HCT116 (cell line): ENCODE results near the gene MLXIPL. TPM values are rescaled to one million over a fixed set of nuclear protein-coding genes. Genes with fewer than 3 reads are reported as not detected.
A peak's percentile ranks its signal among the peaks of the same experiment; 100 is the strongest.

Source experiments
- ATAC-seq: fragments of 200-7000 bp; cut with Tn5 transposase; 2 replicates; pipeline ENCODE4 v1.9.1; 2020; ENCODE audit warnings: mild to moderate bottlenecking, moderate library complexity
- BruUV-seq: library from RNA; stranded (reverse); fragments of 400-500 nt; replicated peaks from 2 replicates; lab custom pipeline; 2021; lab: Mats Ljungman, UMichigan
- CTCF ChIA-PET: fragments of 300-600 bp; sonication (Branson Sonifier 250); formaldehyde crosslinking; loops from one replicate; lab custom pipeline; 2021; ENCODE audit warnings: antibody characterized with exemption; lab: Charles Lee
- POLR2A ChIA-PET: fragments of 300-600, 350-600 bp; sonication (Branson Sonifier 250); formaldehyde crosslinking; loops from one replicate; lab custom pipeline; 2021; ENCODE audit warnings: antibody characterized with exemption; lab: Charles Lee
- RAD21 ChIA-PET, 2 experiments: fragments of 300-600 bp; sonication (Branson Sonifier 250); formaldehyde crosslinking; loops; one replicate each; lab custom pipeline; 2023; ENCODE audit warnings: low total read pairs in 2 of 2; ENCODE audit not compliant: uncharacterized antibody in 2 of 2, unreplicated experiment in 2 of 2, low non-redundant PET in 1 of 2; lab: Charles Lee
- DNase-seq: peaks from one replicate; pipeline ENCODE4 v3.0.0-alpha.2; 2010; ENCODE audit warnings: low read depth, low spot score
- H2AFZ ChIP-seq: fragments of 200-600 bp; shearing (Covaris generic), sonication (generic); 2 replicates; pipeline ENCODE4 v1.6.1; 2017; ENCODE audit warnings: low read depth, mixed run types, mixed read lengths, antibody characterized with exemption, low read length; ENCODE audit not compliant: poor library complexity, severe bottlenecking
- H3K27ac ChIP-seq: 2 replicates; pipeline ENCODE4 v1.5.1; 2012; ENCODE audit warnings: low read depth, low read length
- H3K27me3 ChIP-seq: fragments of 200-600 bp; sonication (generic); 2 replicates; pipeline ENCODE4 v1.6.1; 2016; ENCODE audit warnings: mixed run types, low read length, mixed read lengths; ENCODE audit not compliant: insufficient read depth
- H3K36me3 ChIP-seq, 2 experiments: fragments of 200-500 bp in 1 of 2; fragments of 200-600 bp in 1 of 2; sonication (Bioruptor generic) in 1 of 2; sonication (generic) in 1 of 2; 2 replicates each; pipeline versions ENCODE4 v1.5.1 to v1.6.1; 2014 to 2016; ENCODE audit warnings: low read length in 2 of 2, inconsistent platforms in 1 of 2, mixed read lengths in 1 of 2, mixed run types in 1 of 2; ENCODE audit not compliant: insufficient read depth in 2 of 2, control insufficient read depth in 1 of 2
- H3K4me1 ChIP-seq, 2 experiments: fragments of 200-600 bp in 1 of 2; sonication (generic) in 1 of 2; 2 replicates each; pipeline versions ENCODE4 v1.5.1 to v1.6.1; 2012 to 2017; ENCODE audit warnings: low read length in 2 of 2, inconsistent platforms in 1 of 2, mild to moderate bottlenecking in 1 of 2, mixed read lengths in 1 of 2, mixed run types in 1 of 2, moderate library complexity in 1 of 2; ENCODE audit not compliant: insufficient read depth in 2 of 2, control insufficient read depth in 1 of 2
- H3K4me2 ChIP-seq: fragments of 200-600 bp; sonication (generic); 2 replicates; pipeline ENCODE4 v1.6.1; 2017; ENCODE audit warnings: mixed run types, low read length, mixed read lengths
- H3K4me3 ChIP-seq, 2 experiments: fragments of 200-600 bp in 1 of 2; sonication (generic) in 1 of 2; replicated peaks in 1 of 2; 2 replicates each; pipeline ENCODE4 v1.5.1; 2011 to 2016; ENCODE audit warnings: low read length in 2 of 2, control low read depth in 1 of 2, low read depth in 1 of 2, mild to moderate bottlenecking in 1 of 2, mixed read lengths in 1 of 2, mixed run types in 1 of 2
- H3K79me2 ChIP-seq: fragments of 200-600 bp; sonication (generic); 2 replicates; pipeline ENCODE4 v1.6.1; 2017; ENCODE audit warnings: mild to moderate bottlenecking, mixed run types, low read length, moderate library complexity, mixed read lengths; ENCODE audit not compliant: insufficient read depth
- H3K9ac ChIP-seq: fragments of 200-600 bp; sonication (generic); 2 replicates; pipeline ENCODE4 v1.6.1; 2016; ENCODE audit warnings: low read length, mixed read lengths
- H3K9me2 ChIP-seq: fragments of 200-600 bp; sonication (generic), shearing (Covaris generic); 2 replicates; pipeline ENCODE4 v1.6.1; 2017; ENCODE audit warnings: mixed run types, mild to moderate bottlenecking, moderate library complexity; ENCODE audit not compliant: insufficient read depth
- H3K9me3 ChIP-seq, 2 experiments: fragments of 200-500 bp in 1 of 2; fragments of 200-600 bp in 1 of 2; sonication (Bioruptor generic) in 1 of 2; sonication (generic) in 1 of 2; 2 replicates each; pipeline ENCODE4 v1.6.1; 2014 to 2017; ENCODE audit warnings: low read length in 2 of 2, mixed read lengths in 2 of 2, inconsistent platforms in 1 of 2, low read depth in 1 of 2, mild to moderate bottlenecking in 1 of 2, mixed run types in 1 of 2, moderate library complexity in 1 of 2; ENCODE audit not compliant: control insufficient read depth in 1 of 2, insufficient read depth in 1 of 2
- H4K20me1 ChIP-seq: fragments of 200-600 bp; sonication (generic), shearing (Covaris generic); 2 replicates; pipeline ENCODE4 v1.6.1; 2017; ENCODE audit warnings: mixed run types, mild to moderate bottlenecking, moderate library complexity; ENCODE audit not compliant: insufficient read depth
- CEBPB ChIP-seq: IDR thresholded peaks from 2 replicates; pipeline ENCODE4 v1.6.1; 2012; ENCODE audit warnings: low read depth
- ELF1 ChIP-seq: IDR thresholded peaks from 2 replicates; pipeline ENCODE4 v1.6.1; 2012; ENCODE audit warnings: low read depth, borderline replicate concordance
- JUND ChIP-seq: IDR thresholded peaks from 2 replicates; pipeline ENCODE4 v1.6.1; 2012
- MAX ChIP-seq: IDR thresholded peaks from 2 replicates; pipeline ENCODE4 v1.6.1; 2012
- POLR2A ChIP-seq: IDR thresholded peaks from 2 replicates; pipeline ENCODE4 v1.7.0; 2011; ENCODE audit warnings: borderline replicate concordance; ENCODE audit not compliant: insufficient read depth, insufficient read length; ENCODE audit errors: extremely low read depth
- POLR2AphosphoS5 ChIP-seq: IDR thresholded peaks from 2 replicates; pipeline ENCODE4 v1.6.1; 2011; ENCODE audit warnings: mild to moderate bottlenecking, low read depth, low read length, moderate library complexity
- SP1 ChIP-seq: IDR thresholded peaks from 2 replicates; pipeline ENCODE4 v1.6.1; 2012; ENCODE audit warnings: low read depth
- TCF7L2 ChIP-seq: IDR thresholded peaks from 2 replicates; pipeline ENCODE4 v1.7.0; 2011; ENCODE audit warnings: borderline replicate concordance, inconsistent platforms; ENCODE audit not compliant: insufficient read depth, insufficient read length; ENCODE audit errors: extremely low read depth
- ZFX ChIP-seq: fragments of 450-650 bp; IDR thresholded peaks from 2 replicates; pipeline ENCODE4 v1.6.1; 2017
- ZNF274 ChIP-seq: fragments of 200-500 bp; sonication (Bioruptor generic); IDR thresholded peaks from 2 replicates; pipeline ENCODE4 v1.6.1; 2014; ENCODE audit warnings: mild to moderate bottlenecking, low read depth, low read length, inconsistent platforms
- intact Hi-C: fragments of 100-400 bp; cut with micrococcal nuclease; formaldehyde crosslinking; loops from 2 replicates; pipeline ENCODE4 v1.10.0; 2022
- total RNA-seq: library from RNA; stranded (reverse); gene quantifications from one replicate; pipeline ENCODE4 v1.2.1, GENCODE V29; 2021; ENCODE audit not compliant: unreplicated experiment
- TF ChIP-seq, protein P1 (sequence below): IDR thresholded peaks from 2 replicates; pipeline ENCODE4 v1.6.1; 2012; ENCODE audit warnings: low read depth

The MLXIPL gene
- total RNA-seq, 1 experiment from 2014 or later = 79.4 TPM

GRCh38 chr7:73646785-73647724 is 22.7 kb upstream of the MLXIPL start:
- no peaks in the 10 kb centered on the region for H3K36me3 ChIP-seq
- H3K4me1 ChIP-seq = peaks cover 13 to 34% of the 10 kb centered on the region in 2 experiments
- peak; percentile 42 for ATAC-seq
- CTCF ChIA-PET = no interaction called here
- peak overlapping the region; percentile 80 for H3K9ac ChIP-seq
- peak overlapping the region; percentile 88 for H3K4me2 ChIP-seq
- intact Hi-C loops = no loop called here
- no peaks in the 10 kb centered on the region for H4K20me1 ChIP-seq
- TF ChIP-seq TCF7L2 (no peak), SP1 (no peak), ZFX (no peak), JUND (no peak), CEBPB (no peak), POLR2AphosphoS5 (no peak), ELF1 (no peak), MAX (no peak), POLR2A (no peak), ZNF274 (no peak)
- TF ChIP-seq, protein P1, sequence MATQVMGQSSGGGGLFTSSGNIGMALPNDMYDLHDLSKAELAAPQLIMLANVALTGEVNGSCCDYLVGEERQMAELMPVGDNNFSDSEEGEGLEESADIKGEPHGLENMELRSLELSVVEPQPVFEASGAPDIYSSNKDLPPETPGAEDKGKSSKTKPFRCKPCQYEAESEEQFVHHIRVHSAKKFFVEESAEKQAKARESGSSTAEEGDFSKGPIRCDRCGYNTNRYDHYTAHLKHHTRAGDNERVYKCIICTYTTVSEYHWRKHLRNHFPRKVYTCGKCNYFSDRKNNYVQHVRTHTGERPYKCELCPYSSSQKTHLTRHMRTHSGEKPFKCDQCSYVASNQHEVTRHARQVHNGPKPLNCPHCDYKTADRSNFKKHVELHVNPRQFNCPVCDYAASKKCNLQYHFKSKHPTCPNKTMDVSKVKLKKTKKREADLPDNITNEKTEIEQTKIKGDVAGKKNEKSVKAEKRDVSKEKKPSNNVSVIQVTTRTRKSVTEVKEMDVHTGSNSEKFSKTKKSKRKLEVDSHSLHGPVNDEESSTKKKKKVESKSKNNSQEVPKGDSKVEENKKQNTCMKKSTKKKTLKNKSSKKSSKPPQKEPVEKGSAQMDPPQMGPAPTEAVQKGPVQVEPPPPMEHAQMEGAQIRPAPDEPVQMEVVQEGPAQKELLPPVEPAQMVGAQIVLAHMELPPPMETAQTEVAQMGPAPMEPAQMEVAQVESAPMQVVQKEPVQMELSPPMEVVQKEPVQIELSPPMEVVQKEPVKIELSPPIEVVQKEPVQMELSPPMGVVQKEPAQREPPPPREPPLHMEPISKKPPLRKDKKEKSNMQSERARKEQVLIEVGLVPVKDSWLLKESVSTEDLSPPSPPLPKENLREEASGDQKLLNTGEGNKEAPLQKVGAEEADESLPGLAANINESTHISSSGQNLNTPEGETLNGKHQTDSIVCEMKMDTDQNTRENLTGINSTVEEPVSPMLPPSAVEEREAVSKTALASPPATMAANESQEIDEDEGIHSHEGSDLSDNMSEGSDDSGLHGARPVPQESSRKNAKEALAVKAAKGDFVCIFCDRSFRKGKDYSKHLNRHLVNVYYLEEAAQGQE = no peak
- H3K27me3 ChIP-seq = no peaks in the 10 kb centered on the region
- H3K27ac ChIP-seq = peak overlapping the region; percentile 72
- H3K4me3 ChIP-seq = peak overlapping the region; percentile 64 to 65
- POLR2A ChIA-PET = interaction anchor here (0.6 to 2.7 kb wide), 4 partner anchors 10 to 25 kb away, joined by 3 to 8 read pairs (median 4); partner anchors contain the start of gene MLXIPL
- no peak overlapping the region for H2AFZ ChIP-seq
- H3K79me2 ChIP-seq = no peaks in the 10 kb centered on the region
- RAD21 ChIA-PET = no interaction called here
- BruUV-seq = TSS peak; percentile 66
- no peaks in the 10 kb centered on the region for H3K9me3 ChIP-seq
- no peaks in the 10 kb centered on the region for H3K9me2 ChIP-seq
- DNase-seq = no peak
